Neutrophil (primary cell): ENCODE data around the gene HIVEP3.

Source experiments
- H3K27ac ChIP-seq: fragments of 200-600 bp; sonication (generic); 2 replicates; pipeline ENCODE4 v1.5.1; 2016; ENCODE audit warnings: mild to moderate bottlenecking, moderate library complexity
- H3K27me3 ChIP-seq: fragments of 200-600 bp; sonication (generic); 2 replicates; pipeline ENCODE4 v1.6.0; 2016; ENCODE audit warnings: mild to moderate bottlenecking
- H3K36me3 ChIP-seq: fragments of 200-600 bp; sonication (generic); 2 replicates; pipeline ENCODE4 v1.5.1; 2017
- H3K4me1 ChIP-seq, 2 experiments: fragments of 200-600 bp in 1 of 2; sonication (generic) in 1 of 2; 1 replicate in 1 of 2; 2 replicates in 1 of 2; pipeline versions ENCODE4 v1.5.1 to v1.6.1; 2013 to 2016; ENCODE audit warnings: low read depth in 1 of 2, low read length in 1 of 2, mild to moderate bottlenecking in 1 of 2, moderate library complexity in 1 of 2; ENCODE audit not compliant: control insufficient read depth in 1 of 2, insufficient read depth in 1 of 2
- H3K4me3 ChIP-seq, 2 experiments: fragments of 200-600 bp in 1 of 2; sonication (generic) in 1 of 2; 1 replicate in 1 of 2; 2 replicates in 1 of 2; pipeline ENCODE4 v1.5.1; 2013 to 2016; ENCODE audit warnings: low read depth in 1 of 2, low read length in 1 of 2, mild to moderate bottlenecking in 1 of 2, moderate library complexity in 1 of 2
- H3K9me3 ChIP-seq: fragments of 200-600 bp; sonication (generic); 2 replicates; pipeline ENCODE4 v1.5.1; 2016
- TF ChIP-seq, protein P1 (sequence below): fragments of 200-600 bp; sonication (generic); IDR thresholded peaks from 2 replicates; pipeline ENCODE4 v1.5.1; 2016; ENCODE audit warnings: antibody characterized with exemption

The HIVEP3 gene

DNA sequence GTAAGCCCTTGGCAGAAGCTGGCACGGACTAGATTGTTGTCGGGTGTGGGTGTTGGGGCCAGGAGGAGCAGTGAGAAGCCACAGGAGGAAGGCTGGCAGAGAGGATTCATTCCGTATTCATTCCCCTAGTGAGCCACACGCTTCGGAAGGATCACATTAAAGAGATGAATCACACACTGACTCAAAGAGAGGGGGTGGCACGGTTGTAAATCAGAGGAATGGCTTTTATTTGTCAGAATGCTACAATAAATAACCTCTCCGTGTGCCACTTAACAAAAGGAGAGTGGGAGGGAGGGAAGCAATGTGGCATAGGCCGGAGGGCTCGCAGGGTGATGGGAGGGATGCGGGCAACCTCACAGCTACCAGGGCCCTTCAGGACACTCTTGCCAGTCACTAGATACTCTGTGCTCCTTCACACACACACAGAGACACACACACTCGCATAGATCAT is 135.5 kb downstream of the HIVEP3 start:
- no peaks in the 10 kb centered on the region for H3K9me3 ChIP-seq
- no peak overlapping the region for H3K27ac ChIP-seq
- peaks cover 0 to 4% of the 10 kb centered on the region in 2 experiments for H3K4me1 ChIP-seq
- H3K4me3 ChIP-seq, result no peak overlapping the region
- H3K36me3 ChIP-seq, result no peaks in the 10 kb centered on the region
- H3K27me3 ChIP-seq, result peaks cover 6% of the 10 kb centered on the region
- TF ChIP-seq, protein P1, sequence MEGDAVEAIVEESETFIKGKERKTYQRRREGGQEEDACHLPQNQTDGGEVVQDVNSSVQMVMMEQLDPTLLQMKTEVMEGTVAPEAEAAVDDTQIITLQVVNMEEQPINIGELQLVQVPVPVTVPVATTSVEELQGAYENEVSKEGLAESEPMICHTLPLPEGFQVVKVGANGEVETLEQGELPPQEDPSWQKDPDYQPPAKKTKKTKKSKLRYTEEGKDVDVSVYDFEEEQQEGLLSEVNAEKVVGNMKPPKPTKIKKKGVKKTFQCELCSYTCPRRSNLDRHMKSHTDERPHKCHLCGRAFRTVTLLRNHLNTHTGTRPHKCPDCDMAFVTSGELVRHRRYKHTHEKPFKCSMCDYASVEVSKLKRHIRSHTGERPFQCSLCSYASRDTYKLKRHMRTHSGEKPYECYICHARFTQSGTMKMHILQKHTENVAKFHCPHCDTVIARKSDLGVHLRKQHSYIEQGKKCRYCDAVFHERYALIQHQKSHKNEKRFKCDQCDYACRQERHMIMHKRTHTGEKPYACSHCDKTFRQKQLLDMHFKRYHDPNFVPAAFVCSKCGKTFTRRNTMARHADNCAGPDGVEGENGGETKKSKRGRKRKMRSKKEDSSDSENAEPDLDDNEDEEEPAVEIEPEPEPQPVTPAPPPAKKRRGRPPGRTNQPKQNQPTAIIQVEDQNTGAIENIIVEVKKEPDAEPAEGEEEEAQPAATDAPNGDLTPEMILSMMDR, result no peak

DNA sequence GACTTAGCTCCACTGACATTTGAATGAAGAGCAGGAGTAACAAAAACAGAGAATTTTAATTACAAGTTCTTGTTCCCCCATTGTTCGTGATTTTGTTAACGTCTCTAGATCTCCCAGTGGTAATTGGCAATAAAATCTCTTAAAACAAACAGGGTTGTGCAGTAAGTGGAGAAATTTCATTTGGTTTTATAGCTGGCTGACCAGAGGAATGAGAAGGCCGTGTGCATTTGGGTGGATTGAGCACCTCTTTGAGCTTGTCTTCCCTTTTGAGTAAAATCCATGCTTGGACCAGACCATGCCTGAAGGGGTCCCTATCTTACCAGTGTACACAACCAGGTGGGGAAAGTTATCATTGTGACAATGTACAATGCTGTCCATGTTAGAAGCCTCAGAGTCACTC is 137.8 kb downstream of the HIVEP3 start:
- no peak overlapping the region for H3K27ac ChIP-seq
- H3K27me3 ChIP-seq, result peaks cover 6% of the 10 kb centered on the region
- peaks cover 0 to 4% of the 10 kb centered on the region in 2 experiments for H3K4me1 ChIP-seq
- TF ChIP-seq, protein P1, result no peak
- no peaks in the 10 kb centered on the region for H3K36me3 ChIP-seq
- no peak overlapping the region for H3K4me3 ChIP-seq
- H3K9me3 ChIP-seq, result no peaks in the 10 kb centered on the region

DNA sequence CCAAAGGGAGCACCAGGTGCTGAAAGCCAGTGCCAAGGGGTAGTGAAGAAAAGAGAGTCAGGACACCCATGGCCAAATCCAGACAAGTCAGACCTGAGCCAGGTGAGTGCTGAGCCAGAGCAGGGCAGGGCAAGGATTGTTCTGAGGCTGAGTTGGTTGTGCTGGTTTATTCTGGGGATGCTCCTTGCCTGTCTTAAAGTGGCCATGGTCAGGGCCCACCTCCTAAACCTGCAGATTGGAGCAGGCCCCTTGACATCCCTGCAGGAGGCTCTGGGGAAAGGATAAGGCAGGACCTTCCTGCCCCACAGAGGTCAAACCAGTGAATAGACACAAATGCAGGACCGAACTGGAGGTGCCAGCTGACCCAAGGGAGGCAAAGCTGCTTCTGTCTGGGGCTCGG is 138.4 kb downstream of the HIVEP3 start:
- Histone ChIP-seq H3K27ac (no peak overlapping the region), H3K4me1 (peaks cover 0 to 4% of the 10 kb centered on the region in 2 experiments), H3K9me3 (no peaks in the 10 kb centered on the region), H3K36me3 (no peaks in the 10 kb centered on the region), H3K27me3 (peaks cover 6% of the 10 kb centered on the region), H3K4me3 (no peak overlapping the region)
- TF ChIP-seq, protein P1, result no peak

DNA sequence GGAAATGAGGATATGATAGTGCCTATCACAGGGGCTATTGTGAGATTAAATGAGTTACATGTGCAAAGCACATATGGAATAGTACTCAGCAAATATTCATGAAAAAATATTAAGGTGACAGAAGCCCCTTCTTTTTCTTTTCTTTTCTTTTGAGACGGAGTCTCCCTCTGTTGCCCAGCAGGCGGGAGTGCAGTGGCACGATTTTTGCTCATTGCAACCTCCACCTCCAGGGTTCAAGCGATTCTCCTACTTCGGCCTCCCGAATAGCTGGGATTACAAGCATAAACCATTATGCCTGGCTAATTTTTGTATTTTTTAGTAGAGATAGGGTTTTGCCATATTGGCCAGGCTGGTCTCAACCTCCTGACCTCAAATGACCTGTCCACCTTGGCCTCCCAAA is 139.4 kb downstream of the HIVEP3 start:
- Histone ChIP-seq H3K4me1 (no peaks in the 10 kb centered on the region), H3K27ac (no peak overlapping the region), H3K4me3 (no peak overlapping the region), H3K36me3 (no peaks in the 10 kb centered on the region), H3K9me3 (no peaks in the 10 kb centered on the region), H3K27me3 (peaks cover 6% of the 10 kb centered on the region)
- TF ChIP-seq, protein P1, result no peak

DNA sequence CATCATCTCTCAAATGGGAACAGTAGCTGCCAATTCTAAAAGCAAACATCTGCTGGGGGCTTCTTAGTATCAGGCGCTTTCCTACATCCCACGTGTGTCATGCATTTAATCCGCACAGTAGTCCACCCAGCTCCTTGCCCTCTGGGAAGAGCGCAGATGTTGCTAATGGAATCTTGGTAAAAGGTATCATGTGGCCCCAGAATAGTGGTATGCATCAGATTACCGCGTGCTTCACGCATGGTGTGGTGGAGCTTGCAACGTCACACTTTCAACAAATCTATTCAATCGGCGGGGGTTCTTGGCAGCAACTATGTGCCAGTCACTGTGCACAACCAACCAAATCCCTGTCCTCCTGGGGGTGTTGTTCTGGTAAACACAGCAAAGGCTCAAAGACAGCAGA is 141.0 kb downstream of the HIVEP3 start:
- H3K9me3 ChIP-seq, result no peaks in the 10 kb centered on the region
- no peak overlapping the region for H3K4me3 ChIP-seq
- TF ChIP-seq, protein P1, result no peak

More for the DNA sequence above, 141.0 kb downstream of the HIVEP3 start:
- no peaks in the 10 kb centered on the region for H3K4me1 ChIP-seq
- H3K36me3 ChIP-seq, result no peaks in the 10 kb centered on the region
- H3K27ac ChIP-seq, result no peak overlapping the region
- no peaks in the 10 kb centered on the region for H3K27me3 ChIP-seq
